ACHN (cell line): ENCODE data around the gene TCL1A.

Experiments used
- DNase-seq: peaks from one replicate; pipeline ENCODE4 v3.0.0-alpha.2; 2015
- in situ Hi-C: cut with HindIII; loops from 2 replicates; pipeline ENCODE4 v1.10.0; 2017; ENCODE audit warnings: low sequenced_read_pairs, low pct_ligation_motif_present, low pct_unique_long_range_greater_than_20kb

Gene TCL1A

DNA sequence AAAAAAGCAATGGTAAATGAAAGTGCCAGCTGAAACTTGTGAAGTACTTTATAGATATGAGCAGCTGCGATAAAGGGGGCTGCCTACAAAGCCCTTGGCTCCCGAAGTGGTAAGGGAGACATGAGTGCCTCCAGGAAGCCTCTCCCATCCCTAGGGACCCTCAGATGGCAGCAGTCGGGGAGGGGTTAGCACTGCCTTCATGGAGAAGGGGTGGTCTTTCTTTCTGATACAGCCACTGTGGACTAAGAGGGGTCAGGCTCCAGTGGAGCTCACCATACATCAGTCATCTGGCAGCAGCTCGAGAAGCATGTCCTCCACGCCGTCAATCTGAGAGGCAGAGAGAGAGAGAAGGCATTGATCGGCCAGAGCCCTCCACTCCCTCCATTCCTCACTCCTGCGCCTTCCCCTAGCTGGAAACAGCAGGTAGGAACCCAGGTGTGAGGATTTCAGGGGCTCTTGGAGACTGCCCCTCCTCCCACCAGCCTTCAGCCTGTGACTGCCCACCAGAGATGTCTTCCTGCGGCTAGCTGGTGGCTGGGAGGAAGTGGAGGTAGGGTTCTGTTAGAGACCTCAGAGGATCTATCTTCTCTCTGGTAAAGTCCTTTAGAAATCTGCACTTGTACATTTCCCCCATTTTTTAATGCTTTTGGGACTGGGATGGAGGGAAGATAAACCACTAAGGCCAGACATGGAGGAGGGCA is 2.3 kb downstream of the TCL1A start:
- no peak for DNase-seq
- in situ Hi-C loops: no loop called here

DNA sequence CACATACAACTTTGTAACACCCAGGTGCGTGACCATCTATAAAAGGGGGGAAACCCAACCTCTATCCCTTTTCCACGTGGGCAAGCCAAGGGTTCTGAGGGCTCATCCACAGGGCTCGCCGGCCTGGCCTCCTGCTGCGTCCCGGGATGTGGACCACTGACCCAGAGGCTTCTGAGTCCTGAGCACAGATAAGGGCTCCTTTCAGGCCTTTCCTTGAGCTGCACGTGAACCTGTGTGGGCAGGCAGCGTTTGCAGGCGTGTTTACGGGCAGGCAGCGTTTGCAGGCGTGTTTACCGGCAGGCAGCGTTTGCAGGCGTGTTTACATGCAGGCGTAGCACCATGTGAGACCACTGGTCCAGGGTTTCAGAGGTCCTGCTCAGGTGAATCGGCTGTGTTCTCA is 3.8 kb downstream of the TCL1A start:
- in situ Hi-C loops: no loop called here
- DNase-seq: no peak

DNA sequence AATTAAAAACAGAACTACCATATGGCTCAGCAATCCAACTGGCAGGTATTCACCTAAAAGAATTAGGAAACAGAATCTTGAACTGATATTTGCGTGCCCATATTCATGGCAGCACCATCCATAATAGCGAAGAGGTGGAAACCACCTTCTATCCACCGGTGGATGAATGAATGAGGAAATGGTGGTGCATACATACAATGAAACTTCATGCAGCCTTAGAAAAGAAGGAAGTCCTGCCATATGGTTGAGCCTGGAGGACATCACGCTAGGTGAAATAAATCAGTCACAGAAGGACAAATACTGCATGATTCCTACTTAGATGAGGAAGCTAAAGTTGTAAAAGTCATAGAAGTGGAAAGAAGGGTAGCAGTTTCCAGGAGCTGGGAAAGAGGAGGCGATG is 6.6 kb downstream of the TCL1A start:
- in situ Hi-C loops: no loop called here
- no peak for DNase-seq

DNA sequence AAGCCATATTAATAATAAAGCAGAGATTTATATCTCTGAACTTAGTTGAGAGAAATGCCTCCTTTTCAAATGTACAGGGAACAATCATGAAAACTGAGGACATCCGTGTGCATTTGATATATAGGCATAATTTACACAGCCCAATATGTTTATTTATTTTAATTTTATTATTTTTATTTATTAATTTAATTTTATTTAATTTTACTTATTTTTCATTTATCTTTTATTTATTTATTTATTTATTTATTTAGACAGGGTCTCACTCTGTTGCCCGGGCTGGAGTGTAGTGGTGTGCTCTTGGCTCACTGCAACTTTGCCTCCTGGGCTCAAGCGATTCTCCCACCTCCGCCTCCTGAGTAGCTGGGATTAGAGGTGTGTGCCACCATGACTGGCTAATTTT is 8.4 kb downstream of the TCL1A start:
- no peak for DNase-seq
- in situ Hi-C loops: no loop called here

DNA sequence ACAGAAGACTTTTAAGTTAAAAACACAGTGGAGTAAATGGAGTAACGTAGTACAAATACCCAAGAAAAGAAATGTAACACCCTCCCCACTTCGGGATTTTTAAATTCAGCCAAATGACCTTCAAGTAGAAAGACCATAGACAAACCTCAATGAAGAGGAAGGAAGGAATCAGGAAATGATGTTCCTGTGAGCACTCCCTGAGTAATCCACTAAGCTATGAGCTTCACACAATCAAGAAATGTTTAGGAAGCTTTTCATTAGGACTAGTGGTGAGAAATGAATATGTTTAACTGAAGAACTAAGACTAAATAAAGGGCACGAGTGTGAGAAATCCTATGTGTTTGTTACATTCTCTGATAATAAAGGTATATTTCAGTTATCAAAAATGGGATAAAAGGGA is 10.1 kb downstream of the TCL1A start:
- in situ Hi-C loops: no loop called here
- DNase-seq: no peak

DNA sequence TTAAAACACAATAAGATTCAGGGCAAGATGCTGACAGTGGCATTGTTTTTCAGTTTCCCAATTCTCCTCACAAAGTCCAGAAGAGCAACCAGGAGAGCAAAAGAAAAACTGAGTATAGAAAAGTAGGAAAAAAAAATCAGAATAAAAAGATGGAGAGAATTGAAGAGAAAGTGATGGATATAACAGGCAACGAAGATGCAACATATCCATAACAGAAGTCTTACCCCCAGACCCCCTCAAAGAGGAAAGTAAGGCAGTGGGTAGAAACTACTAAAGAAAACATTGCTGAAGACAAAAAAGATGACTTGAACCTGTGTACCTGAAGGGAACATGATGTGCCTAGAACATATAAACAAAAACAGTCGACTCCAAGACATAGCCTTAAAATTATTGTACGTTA is 10.6 kb downstream of the TCL1A start:
- no peak for DNase-seq
- in situ Hi-C loops: no loop called here

DNA sequence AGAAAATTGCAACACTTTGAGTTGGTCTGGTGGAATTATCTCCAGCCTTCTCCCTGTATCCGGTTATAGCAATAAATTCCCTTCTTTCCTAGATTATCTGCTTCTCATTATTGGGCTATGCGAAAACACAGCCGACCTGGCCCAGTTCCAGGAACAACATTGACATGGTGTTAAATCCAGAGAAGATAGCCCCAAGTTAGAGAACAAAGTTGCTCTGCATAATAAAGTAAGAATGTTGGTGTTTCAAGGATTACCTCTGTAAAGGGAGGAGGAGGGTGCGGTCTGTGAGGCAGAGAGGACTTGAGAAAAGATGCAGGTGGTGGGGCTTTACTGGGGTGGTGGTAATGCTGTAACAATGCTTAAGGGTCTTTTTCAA is 12.1 kb downstream of the TCL1A start:
- in situ Hi-C loops: no loop called here
- no peak for DNase-seq

DNA sequence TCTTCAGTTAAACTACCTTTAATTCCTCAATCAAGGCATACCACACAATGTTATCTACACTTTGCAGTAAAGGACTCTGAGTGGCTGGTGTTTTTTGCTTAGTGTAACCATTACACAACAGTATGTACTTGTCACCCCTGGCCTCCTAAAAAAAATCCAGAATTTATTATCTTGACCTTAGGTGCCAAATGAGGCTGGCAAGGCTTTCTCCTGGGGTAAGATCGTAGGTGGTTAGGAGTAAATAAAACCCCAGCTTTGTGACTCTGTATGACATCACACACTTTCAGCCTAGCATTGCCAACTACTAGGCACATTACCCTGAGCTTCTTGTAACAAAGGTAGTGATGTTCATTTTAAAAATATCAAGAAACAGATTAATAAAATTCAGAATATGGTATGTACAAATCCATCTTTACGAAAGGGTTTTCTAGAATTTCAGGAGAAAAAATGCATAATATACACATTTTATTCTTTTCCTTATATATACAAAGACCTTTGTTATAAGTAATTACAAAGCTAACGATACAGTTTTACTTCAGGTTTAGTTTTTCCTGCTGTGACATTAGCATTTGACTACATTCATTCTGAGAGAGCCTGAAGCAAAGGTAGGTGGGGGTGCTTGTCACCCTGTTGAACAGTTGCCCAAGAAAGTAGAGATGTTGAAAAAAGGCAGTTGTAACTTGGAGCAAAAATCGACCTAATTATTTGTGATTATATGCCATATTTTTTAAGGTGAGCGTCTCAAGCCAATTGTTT is 13.5 kb downstream of the TCL1A start:
- no peak for DNase-seq
- in situ Hi-C loops: no loop called here

DNA sequence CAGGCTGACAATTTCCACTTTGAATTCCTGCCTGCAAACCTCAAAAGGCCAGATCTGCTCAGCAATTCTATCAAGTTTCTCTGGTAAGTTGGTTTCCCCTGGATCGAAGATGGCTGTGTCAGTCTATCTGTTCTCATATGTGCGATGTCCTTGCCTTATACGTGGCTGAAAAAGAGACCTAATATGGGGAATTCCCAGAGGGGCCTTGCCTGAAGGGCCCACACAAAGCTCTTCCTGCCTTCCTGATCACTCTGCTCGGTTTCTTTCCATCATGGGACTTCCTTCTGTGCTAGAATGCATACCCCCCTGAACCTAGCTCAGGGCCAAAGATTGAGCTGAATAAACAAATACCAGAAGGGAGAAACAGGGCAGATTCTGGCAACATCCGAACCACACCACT is 14.5 kb downstream of the TCL1A start:
- in situ Hi-C loops: no loop called here
- no peak for DNase-seq

DNA sequence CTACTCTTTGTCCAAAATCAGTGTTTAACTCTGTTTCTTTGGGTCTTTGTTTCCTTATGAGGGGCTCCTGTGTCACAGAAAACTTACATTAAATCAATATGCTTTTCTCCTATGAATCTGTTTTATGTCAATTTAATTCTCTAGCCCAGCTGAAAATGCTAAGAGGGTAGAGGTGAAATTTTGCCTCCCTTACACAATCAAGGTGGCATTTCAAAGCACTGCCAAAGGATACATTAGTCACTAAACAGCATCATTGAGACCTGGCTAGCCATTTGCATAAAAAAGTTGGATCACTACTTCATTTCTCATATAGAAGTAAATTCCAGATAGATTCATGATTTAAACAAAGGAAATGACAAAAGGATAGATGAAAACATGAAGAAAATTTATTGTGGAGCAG is 15.6 kb downstream of the TCL1A start:
- no peak for DNase-seq
- in situ Hi-C loops: no loop called here

DNA sequence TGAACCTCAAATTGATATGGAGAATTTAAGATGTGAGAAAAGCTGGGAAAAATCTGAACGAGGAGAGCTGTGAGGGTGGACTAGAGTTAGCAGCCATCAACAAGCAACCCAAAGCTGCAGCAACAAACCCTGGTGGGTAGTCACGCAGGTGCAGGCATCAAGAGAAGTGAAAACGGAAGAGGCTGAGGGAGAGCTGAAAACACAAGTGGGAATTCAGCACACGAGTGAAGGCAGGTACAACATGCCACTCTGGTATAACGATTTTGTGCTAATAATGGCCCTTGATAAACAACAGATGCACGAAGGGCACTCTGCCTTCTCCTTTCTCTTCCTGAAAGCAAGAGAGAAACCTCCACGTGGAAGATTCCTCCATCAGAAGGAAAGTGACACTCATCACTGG is 16.2 kb downstream of the TCL1A start:
- in situ Hi-C loops: no loop called here
- DNase-seq: no peak

DNA sequence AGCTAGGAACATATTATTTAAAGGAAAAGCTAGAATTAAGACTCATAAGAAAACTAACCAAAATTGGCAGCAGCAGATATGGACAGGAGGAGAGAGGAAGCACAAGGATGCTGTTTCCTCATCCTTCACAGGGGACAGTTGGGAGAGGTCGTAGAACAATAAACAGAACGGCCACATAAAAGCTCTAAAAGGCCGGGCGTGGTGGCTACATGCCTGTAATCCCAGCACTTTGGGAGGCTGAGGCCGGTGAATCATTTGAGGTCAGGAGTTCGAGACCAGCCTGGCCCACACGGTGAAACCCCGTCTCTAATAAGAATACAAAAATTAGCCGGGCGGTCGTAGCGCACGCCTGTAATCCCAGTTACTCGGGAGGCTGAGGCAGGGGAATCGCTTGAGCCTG is 17.2 kb downstream of the TCL1A start:
- in situ Hi-C loops: no loop called here
- no peak for DNase-seq

DNA sequence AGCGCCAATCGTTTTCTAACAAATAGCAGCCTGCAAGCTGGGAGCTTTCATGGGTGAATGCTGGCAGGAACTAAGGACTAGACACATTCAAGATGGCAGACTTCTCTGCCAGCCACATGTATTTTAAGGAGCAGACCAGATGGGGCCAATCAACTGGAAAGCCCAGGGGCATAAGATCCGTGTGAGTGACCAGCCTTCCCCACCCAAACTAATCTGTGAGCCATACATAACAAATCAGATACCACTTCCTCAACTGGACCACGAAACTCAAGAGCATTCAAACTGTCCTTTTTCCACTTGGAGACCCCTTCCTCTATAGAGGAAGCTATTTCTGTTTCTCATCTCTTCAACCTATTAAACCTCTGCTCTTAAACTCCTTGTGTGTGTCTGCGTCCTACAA is 18.0 kb downstream of the TCL1A start:
- no peak for DNase-seq
- in situ Hi-C loops: no loop called here

DNA sequence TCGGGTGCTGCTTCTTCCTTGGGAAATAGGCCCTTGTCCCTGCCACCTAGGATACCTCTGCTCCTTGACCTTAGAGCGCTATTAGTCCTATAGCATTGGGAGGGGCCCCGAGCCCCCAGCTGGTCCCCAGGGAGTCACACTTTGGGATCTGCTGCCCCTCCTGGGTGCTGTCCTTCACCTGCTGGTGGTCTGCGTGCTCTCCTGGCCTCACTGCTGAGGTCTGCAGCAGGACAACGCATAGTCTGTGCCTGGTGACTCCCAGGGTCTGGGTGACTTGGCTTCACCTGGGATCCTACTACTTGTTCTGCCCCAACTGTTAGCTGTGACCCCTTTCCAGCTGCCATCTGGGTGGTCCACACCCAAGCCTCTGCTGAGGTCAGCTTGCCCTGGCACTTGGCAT is 18.9 kb downstream of the TCL1A start:
- DNase-seq: no peak
- in situ Hi-C loops: no loop called here

DNA sequence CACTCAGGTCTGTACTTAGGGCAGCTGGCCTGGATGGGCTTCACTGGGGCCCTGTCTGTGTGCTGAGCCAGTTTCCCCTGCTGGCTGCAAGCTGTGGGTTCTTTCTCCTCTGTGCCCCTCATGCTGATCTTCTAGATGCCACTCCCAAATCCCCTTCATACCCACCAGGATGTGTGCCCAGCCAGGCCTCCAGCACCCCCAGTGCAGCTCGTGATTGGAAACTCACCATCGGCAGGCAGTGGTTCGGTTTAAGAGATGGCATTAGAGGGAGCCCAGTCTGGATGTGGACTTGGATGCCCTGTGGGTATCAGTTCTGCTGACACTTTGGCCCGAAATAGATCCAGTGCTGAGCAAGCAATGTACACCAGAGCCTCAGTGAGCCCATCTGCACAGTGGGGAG is 21.8 kb downstream of the TCL1A start:
- DNase-seq: no peak
- in situ Hi-C loops: no loop called here

DNA sequence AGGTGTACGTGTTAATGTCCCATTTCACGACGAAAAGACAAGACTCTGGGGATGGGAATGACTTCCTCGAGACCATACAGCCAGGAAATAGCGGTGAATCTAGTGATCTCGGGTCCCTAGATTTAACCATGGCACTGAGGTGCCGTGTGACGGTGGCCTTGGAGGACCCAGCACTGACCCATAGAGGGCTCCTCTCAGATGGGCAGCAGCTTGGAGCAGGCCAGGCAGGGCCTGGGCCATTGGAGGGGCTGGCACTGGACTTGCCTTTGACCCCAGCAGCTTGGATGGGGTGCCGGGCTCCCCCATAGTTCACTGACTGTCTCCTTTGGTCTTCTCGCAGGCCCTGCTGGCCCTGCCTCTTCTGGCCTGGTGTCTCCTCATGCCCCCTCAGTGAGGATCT is 22.3 kb downstream of the TCL1A start:
- no peak for DNase-seq
- in situ Hi-C loops: no loop called here

DNA sequence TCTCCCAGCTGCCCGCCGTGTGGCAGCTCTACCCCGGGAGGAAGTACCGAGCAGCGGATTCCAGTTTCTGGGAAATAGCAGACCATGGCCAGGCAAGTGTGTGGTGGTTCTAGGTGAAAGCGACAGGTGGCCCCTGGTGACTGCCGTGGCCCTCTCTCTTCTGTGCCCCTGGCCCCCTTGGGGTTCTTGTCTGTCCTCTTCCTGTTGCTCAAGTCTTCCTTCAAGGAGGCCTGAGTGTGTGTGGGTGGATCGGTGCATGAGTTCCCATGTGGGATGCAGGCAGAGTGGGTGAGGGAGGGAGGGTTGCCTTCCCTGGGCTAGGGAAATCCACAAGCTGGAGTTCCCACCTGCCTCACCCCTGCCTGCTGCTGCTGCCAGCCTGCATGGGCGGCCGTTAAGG is 23.1 kb downstream of the TCL1A start:
- in situ Hi-C loops: no loop called here
- no peak for DNase-seq

DNA sequence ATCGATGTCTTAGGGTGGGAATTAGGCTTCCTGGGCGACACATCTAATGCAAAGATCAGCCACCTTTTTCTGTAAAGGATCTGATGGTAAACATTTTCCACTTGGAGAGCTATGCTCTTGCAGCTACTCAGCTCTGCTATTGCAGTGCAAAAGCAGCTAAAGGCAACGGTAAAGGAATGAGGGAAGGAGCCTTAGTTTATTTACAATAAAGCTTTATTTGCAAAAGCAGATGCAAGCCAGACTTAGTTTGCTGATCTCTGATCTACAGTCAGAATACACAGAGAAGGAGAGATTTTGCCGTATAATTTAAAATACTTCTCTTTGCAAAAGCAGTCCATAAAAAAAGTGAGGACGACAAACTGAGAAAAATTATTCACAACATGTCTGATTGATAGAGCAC is 24.5 kb downstream of the TCL1A start:
- no peak for DNase-seq
- in situ Hi-C loops: no loop called here

DNA sequence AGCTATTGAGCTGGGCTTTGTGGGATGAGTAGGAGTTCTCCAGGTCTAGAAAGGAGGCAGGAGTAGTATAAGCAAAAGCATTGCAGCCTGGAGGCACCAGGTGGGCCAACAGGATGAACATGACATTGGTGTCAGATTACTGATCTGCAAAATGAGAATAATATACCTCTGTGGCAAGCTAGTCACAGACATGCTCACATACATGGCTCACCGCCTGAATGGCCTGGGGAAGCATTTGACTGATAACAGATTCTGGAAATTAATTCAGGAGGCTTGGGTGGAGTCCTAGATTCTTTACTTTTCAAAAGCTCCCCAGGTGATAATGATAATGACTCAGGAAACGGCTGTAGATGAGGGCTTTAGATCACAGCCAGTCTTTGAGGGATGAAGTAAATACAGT is 27.0 kb downstream of the TCL1A start:
- in situ Hi-C loops: no loop called here
- no peak for DNase-seq
